Gastrocnemius medialis (tissue), 4 donors: ENCODE results near the gene MAGI1. TPM values are rescaled to one million over a fixed set of nuclear protein-coding genes. Genes with fewer than 3 reads are reported as not detected.

Experiments used
- ATAC-seq, 2 donors: fragments of 150-250 bp; one replicate each; pipeline ENCODE4 v1.9.1; 2016
- DNase-seq, 2 donors: peaks; one replicate each; pipeline ENCODE4 v3.0.0-alpha.2; 2019
- H3K27ac ChIP-seq, 4 donors: fragments of 200-600 bp; sonication (generic); 1 replicate in 1 of 4; 2 replicates in 3 of 4; pipeline ENCODE4 v1.5.1; 2016 to 2018; ENCODE audit warnings: mild to moderate bottlenecking in 2 of 4, moderate library complexity in 1 of 4
- H3K27me3 ChIP-seq, 3 donors: fragments of 200-600 bp; sonication (generic) in 2 of 3; 1 replicate in 1 of 3; 2 replicates in 2 of 3; pipeline versions ENCODE4 v1.5.1 to v1.6.0; 2016 to 2019; ENCODE audit warnings: mild to moderate bottlenecking in 1 of 3, moderate library complexity in 1 of 3
- H3K36me3 ChIP-seq, 2 donors: fragments of 200-600 bp; sonication (generic) in 1 of 2; one replicate each; pipeline ENCODE4 v1.5.1; 2017 to 2018
- H3K4me1 ChIP-seq, 2 donors: fragments of 200-600 bp; sonication (generic) in 1 of 2; one replicate each; pipeline ENCODE4 v1.5.1; 2016 to 2017; ENCODE audit warnings: mild to moderate bottlenecking in 2 of 2
- H3K4me3 ChIP-seq, 4 donors: fragments of 200-600 bp; sonication (generic) in 3 of 4; 1 replicate in 1 of 4; 2 replicates in 3 of 4; pipeline ENCODE4 v1.5.1; 2016 to 2019; ENCODE audit warnings: mild to moderate bottlenecking in 2 of 4
- H3K9me3 ChIP-seq, 3 donors: fragments of 200-600 bp; sonication (generic) in 2 of 3; 1 replicate in 1 of 3; 2 replicates in 2 of 3; pipeline ENCODE4 v1.5.1; 2016 to 2019
- POLR2A ChIP-seq, 2 donors: fragments of 450-650 bp; IDR thresholded peaks; one replicate each; pipeline ENCODE4 v1.6.1; 2017; ENCODE audit warnings: antibody characterized with exemption in 2 of 2, mild to moderate bottlenecking in 2 of 2, moderate library complexity in 2 of 2
- in situ Hi-C, 4 donors: fragments of 200-750 bp; cut with MboI; loops; one replicate each; pipeline versions ENCODE4 v1.15.0 to v1.8.0; 2017; ENCODE audit warnings: low sequenced_read_pairs in 4 of 4
- intact Hi-C: fragments of 100-400 bp; cut with DNase I; formaldehyde crosslinking; loops from one replicate; pipeline ENCODE4 v1.15.1; 2023; ENCODE audit warnings: low total_unique reads
- total RNA-seq, 4 donors: library from RNA; depleted of rRNA; stranded (reverse); fragments of >200 nt; gene quantifications; one replicate each; pipeline versions ENCODE4 v1.1.0 to v1.2.3, GENCODE V29; 2016
- TF ChIP-seq, protein P1 (sequence below), 5 experiments: fragments of 450-650 bp in 3 of 5; fragments of 200-600 bp in 2 of 5; sonication (generic) in 2 of 5; IDR thresholded peaks in 4 of 5; conservative IDR thresholded peaks in 1 of 5; 1 replicate in 4 of 5; 2 replicates in 1 of 5; pipeline ENCODE4 v1.5.1; 2016 to 2019; ENCODE audit warnings: antibody characterized with exemption in 5 of 5, mild to moderate bottlenecking in 3 of 5, moderate library complexity in 3 of 5

The MAGI1 gene
- total RNA-seq, 4 donors from 2014 or later = 2.6 to 7.5 (median 3.9) TPM

DNA sequence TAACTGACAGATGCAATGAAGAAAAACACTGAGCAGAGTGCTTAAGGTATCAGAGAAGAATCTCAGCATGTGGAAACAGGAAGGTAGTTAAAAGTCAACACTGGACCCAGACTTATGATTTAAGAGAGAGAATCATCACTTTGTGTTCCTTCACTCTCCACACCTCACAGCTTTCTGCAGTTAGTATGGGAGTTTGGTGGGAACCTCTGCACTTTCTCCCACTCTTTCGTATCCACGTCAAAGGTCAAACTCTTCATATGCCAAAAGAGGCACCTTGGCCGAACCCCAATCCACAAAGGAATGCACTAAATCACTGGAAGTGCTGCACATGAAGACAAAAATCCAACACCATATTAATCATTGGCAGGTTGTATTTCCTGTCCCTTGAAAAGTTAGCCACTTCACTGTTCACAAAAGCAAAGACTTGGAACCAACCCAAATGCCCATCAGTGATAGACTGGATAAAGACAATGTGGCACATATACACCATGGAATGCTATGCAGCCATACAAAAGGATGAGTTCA is 361.2 kb downstream of the MAGI1 start:
- H3K4me3 ChIP-seq = no peak overlapping the region
- DNase-seq (no peak), ATAC-seq (no peak)
- no peak overlapping the region for H3K27ac ChIP-seq
- no peaks in the 10 kb centered on the region for H3K36me3 ChIP-seq
- no peak for TF ChIP-seq POLR2A (IDR thresholded peaks at IDR 0.05)
- TF ChIP-seq, protein P1, sequence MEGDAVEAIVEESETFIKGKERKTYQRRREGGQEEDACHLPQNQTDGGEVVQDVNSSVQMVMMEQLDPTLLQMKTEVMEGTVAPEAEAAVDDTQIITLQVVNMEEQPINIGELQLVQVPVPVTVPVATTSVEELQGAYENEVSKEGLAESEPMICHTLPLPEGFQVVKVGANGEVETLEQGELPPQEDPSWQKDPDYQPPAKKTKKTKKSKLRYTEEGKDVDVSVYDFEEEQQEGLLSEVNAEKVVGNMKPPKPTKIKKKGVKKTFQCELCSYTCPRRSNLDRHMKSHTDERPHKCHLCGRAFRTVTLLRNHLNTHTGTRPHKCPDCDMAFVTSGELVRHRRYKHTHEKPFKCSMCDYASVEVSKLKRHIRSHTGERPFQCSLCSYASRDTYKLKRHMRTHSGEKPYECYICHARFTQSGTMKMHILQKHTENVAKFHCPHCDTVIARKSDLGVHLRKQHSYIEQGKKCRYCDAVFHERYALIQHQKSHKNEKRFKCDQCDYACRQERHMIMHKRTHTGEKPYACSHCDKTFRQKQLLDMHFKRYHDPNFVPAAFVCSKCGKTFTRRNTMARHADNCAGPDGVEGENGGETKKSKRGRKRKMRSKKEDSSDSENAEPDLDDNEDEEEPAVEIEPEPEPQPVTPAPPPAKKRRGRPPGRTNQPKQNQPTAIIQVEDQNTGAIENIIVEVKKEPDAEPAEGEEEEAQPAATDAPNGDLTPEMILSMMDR (IDR thresholded peaks at IDR 0.05 in 4 of 5, conservative IDR thresholded peaks at IDR 0.05 in 1 of 5) = no peak
- no peaks in the 10 kb centered on the region for H3K4me1 ChIP-seq
- no peaks in the 10 kb centered on the region for H3K9me3 ChIP-seq
- in situ Hi-C loops (loop anchor here in 2 of 4 donors (10.0 kb wide), 2 partner anchors 243 to 253 kb away; no protein-coding TSS in a partner anchor), intact Hi-C loops (no loop called here)
- H3K27me3 ChIP-seq = no peaks in the 10 kb centered on the region

DNA sequence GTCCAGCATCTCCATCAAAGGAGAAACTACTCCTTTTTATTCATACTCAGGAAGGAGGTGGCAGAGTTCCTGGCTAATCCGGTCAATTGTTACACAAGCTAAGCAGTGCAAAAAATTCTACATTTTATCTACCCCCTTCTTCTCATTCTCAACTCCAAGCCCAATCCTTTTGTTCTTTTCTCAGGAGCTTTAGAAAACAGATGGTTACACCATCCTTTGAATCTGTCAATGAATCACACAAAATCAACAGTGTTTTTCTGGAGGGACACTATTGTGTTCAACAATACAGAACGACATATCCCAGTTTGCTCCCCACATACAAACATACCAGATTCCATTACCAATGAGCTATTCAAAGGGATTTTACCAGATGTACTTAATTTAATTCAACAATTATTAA is 362.1 kb downstream of the MAGI1 start:
- Histone ChIP-seq H3K27ac (no peak overlapping the region), H3K9me3 (no peaks in the 10 kb centered on the region), H3K36me3 (no peaks in the 10 kb centered on the region), H3K4me1 (no peaks in the 10 kb centered on the region), H3K4me3 (no peak overlapping the region), H3K27me3 (no peaks in the 10 kb centered on the region)
- ATAC-seq = no peak
- in situ Hi-C loops = loop anchor here in 2 of 4 donors (10.0 kb wide), 2 partner anchors 242 to 252 kb away; no protein-coding TSS in a partner anchor
- intact Hi-C loops = no loop called here
- DNase-seq = no peak
- no peak for TF ChIP-seq POLR2A (IDR thresholded peaks at IDR 0.05)
- TF ChIP-seq, protein P1 (IDR thresholded peaks at IDR 0.05 in 4 of 5, conservative IDR thresholded peaks at IDR 0.05 in 1 of 5) = no peak

DNA sequence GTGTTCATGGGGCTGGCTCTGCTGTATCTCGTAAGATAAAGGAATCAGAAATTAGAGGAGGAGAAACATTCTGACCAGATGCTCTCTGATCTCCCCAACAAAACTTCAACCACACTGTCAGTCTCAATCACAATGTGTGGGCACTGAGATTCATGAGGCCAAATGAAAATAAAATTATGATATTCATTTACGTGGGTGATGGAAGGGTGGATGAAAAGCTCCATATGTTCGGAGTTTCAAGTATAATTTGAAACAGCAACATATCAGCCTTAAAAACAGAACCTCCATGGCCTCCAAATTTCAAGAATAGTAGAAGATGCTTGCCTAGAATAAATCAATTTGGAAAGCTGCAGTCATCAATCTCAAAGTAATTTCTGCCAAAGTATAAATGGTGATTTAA is 363.7 kb downstream of the MAGI1 start:
- Histone ChIP-seq H3K4me1 (no peaks in the 10 kb centered on the region), H3K9me3 (no peaks in the 10 kb centered on the region), H3K36me3 (no peaks in the 10 kb centered on the region), H3K4me3 (no peak overlapping the region), H3K27ac (no peak overlapping the region), H3K27me3 (no peaks in the 10 kb centered on the region)
- in situ Hi-C loops = loop anchor here in 2 of 4 donors (10.0 kb wide), 2 partner anchors 240 to 250 kb away; no protein-coding TSS in a partner anchor
- ATAC-seq (no peak), DNase-seq (no peak)
- intact Hi-C loops = no loop called here
- no peak for TF ChIP-seq POLR2A (IDR thresholded peaks at IDR 0.05)
- TF ChIP-seq, protein P1 (IDR thresholded peaks at IDR 0.05 in 4 of 5, conservative IDR thresholded peaks at IDR 0.05 in 1 of 5) = no peak

DNA sequence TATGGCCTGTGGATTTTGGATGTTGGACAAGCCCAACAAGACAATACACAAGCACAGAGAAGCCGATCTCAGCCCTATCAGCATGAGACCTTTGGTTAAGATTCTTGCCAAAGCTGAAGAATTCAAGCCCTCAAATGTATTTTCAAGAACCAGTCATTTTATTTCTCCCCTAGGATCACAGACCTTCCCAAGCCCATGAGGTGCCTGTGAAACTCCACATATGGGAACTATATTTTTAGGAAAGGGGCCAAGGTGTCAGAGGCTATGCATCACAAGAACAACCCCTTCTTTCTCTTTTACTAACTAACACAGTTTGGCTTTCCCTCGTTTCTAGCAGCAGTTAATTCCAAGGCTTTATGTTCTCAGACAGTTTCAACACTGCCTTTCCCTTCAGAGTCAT is 364.5 kb downstream of the MAGI1 start:
- Histone ChIP-seq H3K4me3 (no peak overlapping the region), H3K4me1 (no peaks in the 10 kb centered on the region), H3K9me3 (no peaks in the 10 kb centered on the region), H3K27me3 (no peaks in the 10 kb centered on the region), H3K27ac (no peak overlapping the region), H3K36me3 (no peaks in the 10 kb centered on the region)
- no peak for ATAC-seq
- TF ChIP-seq, protein P1 (IDR thresholded peaks at IDR 0.05 in 4 of 5, conservative IDR thresholded peaks at IDR 0.05 in 1 of 5) = no peak
- TF ChIP-seq POLR2A (IDR thresholded peaks at IDR 0.05) = no peak
- intact Hi-C loops = no loop called here
- in situ Hi-C loops = loop anchor here in 2 of 4 donors (10.0 kb wide), 2 partner anchors 239 to 249 kb away; no protein-coding TSS in a partner anchor
- no peak for DNase-seq
